ENCODE data around the gene OR10P1.

Gene OR10P1

GRCh38 chr12:55659486-55660385 lies 23.0 kb downstream of the OR10P1 start:
- DNase-seq (ENCODE audit: insufficient read length, low spot score) (no peak), FAIRE-seq (no peak)
- TF ChIP-seq, protein P1, sequence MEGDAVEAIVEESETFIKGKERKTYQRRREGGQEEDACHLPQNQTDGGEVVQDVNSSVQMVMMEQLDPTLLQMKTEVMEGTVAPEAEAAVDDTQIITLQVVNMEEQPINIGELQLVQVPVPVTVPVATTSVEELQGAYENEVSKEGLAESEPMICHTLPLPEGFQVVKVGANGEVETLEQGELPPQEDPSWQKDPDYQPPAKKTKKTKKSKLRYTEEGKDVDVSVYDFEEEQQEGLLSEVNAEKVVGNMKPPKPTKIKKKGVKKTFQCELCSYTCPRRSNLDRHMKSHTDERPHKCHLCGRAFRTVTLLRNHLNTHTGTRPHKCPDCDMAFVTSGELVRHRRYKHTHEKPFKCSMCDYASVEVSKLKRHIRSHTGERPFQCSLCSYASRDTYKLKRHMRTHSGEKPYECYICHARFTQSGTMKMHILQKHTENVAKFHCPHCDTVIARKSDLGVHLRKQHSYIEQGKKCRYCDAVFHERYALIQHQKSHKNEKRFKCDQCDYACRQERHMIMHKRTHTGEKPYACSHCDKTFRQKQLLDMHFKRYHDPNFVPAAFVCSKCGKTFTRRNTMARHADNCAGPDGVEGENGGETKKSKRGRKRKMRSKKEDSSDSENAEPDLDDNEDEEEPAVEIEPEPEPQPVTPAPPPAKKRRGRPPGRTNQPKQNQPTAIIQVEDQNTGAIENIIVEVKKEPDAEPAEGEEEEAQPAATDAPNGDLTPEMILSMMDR (IDR thresholded peaks at IDR 0.05; ENCODE audit: insufficient read depth, missing control alignments) = peak; percentile 46

DNA sequence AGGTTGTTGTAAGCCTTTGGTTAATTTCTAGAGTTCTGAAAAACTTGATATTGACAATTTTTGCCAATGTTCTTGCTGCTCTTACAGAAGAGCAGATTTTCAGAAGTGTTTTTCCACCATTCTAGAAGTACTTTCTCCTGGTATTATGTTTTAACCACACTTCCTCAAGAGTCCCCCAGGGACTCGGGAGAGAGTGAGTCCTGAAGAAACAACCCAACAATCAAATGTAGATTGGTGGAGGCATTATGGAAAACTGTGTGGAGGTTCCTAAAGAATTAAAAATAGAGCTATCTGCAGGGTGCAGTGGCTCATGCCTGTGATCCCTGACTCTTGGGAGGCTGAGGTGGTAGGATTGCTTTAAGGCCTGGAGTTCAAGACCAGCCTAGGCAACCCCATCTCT lies 26.7 kb downstream of the OR10P1 start:
- FAIRE-seq = no peak
- DNase-seq (ENCODE audit: insufficient read length, low spot score) = no peak
- TF ChIP-seq, protein P1 (IDR thresholded peaks at IDR 0.05; ENCODE audit: insufficient read depth, missing control alignments) = no peak

DNA sequence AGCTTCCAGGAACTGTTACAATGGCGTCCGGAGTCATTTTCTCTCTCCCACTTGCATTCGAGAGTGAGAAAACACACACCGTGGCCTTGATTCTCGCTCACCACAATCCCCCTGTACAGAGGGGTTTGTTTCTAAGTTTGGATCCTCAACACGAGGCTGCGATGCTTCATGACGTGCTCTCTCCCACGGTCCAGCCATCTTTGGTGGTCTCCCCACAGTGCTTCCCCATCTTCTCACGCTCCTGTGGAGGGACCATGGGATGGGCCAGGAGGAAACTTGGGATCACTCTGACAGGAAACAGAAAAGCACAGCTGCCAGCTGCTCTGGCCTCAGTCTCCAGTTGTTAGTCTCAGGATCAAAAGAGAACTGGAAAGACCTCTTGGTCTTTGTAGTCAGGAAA lies 28.1 kb downstream of the OR10P1 start:
- TF ChIP-seq, protein P1 (IDR thresholded peaks at IDR 0.05; ENCODE audit: insufficient read depth, missing control alignments) = no peak
- DNase-seq (ENCODE audit: insufficient read length, low spot score) (no peak), FAIRE-seq (no peak)

GRCh38 chr12:55666508-55666907 lies 29.8 kb downstream of the OR10P1 start:
- FAIRE-seq = no peak
- TF ChIP-seq, protein P1 (IDR thresholded peaks at IDR 0.05; ENCODE audit: insufficient read depth, missing control alignments) = no peak
- DNase-seq (ENCODE audit: insufficient read length, low spot score) = no peak

DNA sequence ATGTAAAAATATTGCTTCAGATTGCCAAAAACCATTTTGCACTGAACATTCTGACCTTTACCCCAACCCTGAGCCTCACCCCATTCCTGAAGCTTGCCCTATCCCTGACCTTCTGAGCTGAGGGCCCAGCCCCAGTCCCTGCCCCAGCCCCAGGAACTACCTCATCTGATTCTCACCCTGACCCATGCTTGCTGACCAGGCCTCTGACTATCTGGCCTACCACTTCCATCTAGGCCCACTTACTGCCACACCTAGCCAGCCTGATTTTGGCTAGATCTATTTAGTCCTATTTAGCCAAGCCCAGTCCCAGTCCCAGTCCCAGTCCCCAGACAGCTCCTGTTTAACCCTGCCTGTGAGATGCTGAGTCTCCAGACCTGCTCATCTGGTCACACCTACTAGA lies 33.6 kb downstream of the OR10P1 start:
- no peak for DNase-seq (ENCODE audit: insufficient read length, low spot score)
- TF ChIP-seq, protein P1 (IDR thresholded peaks at IDR 0.05; ENCODE audit: insufficient read depth, missing control alignments) = no peak
- FAIRE-seq = no peak

DNA sequence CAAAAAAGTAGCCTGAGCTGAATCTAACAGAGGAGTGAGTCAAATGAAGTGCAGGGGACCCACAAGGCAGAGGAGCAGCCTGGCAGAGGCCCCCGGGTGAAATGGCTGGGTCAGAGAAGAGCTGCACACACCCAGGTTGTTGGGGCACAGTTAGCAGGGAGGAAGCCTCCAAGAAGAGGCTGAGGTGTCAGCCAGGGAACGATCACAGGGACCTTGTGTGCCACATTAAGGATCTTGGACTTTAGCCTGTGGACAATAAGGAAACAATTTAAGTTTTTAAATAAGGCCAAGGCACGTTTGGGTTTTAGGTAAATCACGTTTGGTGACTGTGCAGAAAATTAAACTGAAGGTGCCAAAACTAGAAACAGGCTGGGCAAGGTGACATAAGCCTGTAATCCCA lies 35.1 kb downstream of the OR10P1 start:
- DNase-seq (ENCODE audit: insufficient read length, low spot score) (no peak), FAIRE-seq (no peak)
- TF ChIP-seq, protein P1 (IDR thresholded peaks at IDR 0.05; ENCODE audit: insufficient read depth, missing control alignments) = no peak

DNA sequence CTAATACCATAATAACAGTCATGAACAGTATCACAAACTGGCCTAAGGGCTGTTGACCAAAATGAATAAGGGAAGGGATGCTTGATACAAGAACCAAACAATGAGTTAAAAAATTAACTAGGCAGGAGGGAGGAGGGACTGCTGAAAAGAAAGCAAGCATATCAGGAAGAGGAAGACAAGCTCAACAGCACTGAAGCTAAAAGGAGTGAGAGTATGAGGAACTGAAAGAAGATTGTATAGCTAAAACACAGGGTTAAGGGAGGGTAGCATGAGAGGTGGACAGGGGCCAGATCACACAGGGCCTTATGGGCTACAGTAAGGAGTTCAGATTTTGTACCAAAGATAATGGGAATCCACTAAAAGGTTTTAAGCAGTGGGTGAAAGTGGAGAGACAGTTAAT lies 36.9 kb downstream of the OR10P1 start:
- TF ChIP-seq, protein P1 (IDR thresholded peaks at IDR 0.05; ENCODE audit: insufficient read depth, missing control alignments) = no peak
- DNase-seq (ENCODE audit: insufficient read length, low spot score) = no peak
- no peak for FAIRE-seq
